GM10847 (cell line): Measurements from ENCODE around the gene ABTB2.

Source experiments
- POLR2A ChIP-seq: IDR thresholded peaks from 2 replicates; pipeline ENCODE4 v1.6.1; 2011; ENCODE audit not compliant: insufficient read length; ENCODE audit errors: extremely low read depth

ABTB2 gene

DNA sequence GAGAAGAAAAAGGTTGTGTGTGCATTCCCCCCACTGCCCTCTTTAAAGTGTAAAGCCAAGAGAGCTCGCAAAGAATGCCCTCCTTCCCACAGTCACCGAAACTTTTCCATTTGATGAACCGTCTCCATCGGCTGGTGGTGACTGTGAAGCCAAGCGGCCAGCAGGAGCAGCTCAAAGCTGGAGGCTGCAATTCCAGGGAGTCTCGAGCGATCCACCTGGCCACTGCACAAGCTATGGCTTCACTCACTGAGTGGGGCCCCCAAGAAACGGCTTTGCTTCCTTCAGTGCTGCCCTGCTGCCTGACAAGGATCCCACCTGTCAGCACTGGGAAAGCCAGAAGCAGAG, 117.7 kb downstream of the ABTB2 start:
- TF ChIP-seq POLR2A = no peak

GRCh38 chr11:34239465-34240149, 118.2 kb downstream of the ABTB2 start:
- no peak for TF ChIP-seq POLR2A

GRCh38 chr11:34238966-34239365, 118.8 kb downstream of the ABTB2 start:
- TF ChIP-seq POLR2A = no peak

- TF ChIP-seq POLR2A = no peak
Measured at GRCh38 chr11:34238533-34238932, 119.3 kb downstream of the ABTB2 start.

GRCh38 chr11:34236572-34236971, 121.2 kb downstream of the ABTB2 start:
- no peak for TF ChIP-seq POLR2A

- no peak for TF ChIP-seq POLR2A
Measured at GRCh38 chr11:34235591-34236071, 122.2 kb downstream of the ABTB2 start.

GRCh38 chr11:34235189-34235588, 122.6 kb downstream of the ABTB2 start:
- no peak for TF ChIP-seq POLR2A

- no peak for TF ChIP-seq POLR2A
Measured at GRCh38 chr11:34234086-34234740, 123.6 kb downstream of the ABTB2 start.

DNA sequence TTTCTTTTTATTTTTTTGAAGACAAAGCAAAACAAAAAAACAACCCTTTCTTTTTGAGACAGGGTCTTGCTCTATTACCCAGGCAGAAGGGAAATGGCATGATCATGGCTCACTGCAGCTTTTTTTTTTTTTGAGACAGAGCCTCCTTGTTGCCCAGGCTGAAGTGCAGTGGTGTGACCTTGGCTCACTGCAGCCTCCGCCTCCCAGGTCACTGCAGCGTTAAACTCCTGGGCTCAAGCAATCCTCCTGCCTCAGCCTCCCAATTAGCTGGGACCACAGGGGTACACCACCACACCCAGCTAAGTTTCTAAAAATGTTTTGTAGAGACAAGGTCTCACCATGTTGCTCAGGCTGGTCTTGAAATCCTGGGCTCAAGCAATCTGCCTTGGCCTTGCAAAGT, 124.6 kb downstream of the ABTB2 start:
- TF ChIP-seq POLR2A = no peak

- no peak for TF ChIP-seq POLR2A
Measured at GRCh38 chr11:34232807-34233206, 125.0 kb downstream of the ABTB2 start.

- no peak for TF ChIP-seq POLR2A
Measured at GRCh38 chr11:34226210-34226609, 131.6 kb downstream of the ABTB2 start.

- TF ChIP-seq POLR2A = no peak
Measured at GRCh38 chr11:34225091-34225490, 132.7 kb downstream of the ABTB2 start.

- no peak for TF ChIP-seq POLR2A
Measured at GRCh38 chr11:34224434-34224966, 133.3 kb downstream of the ABTB2 start.

- TF ChIP-seq POLR2A = no peak
Measured at GRCh38 chr11:34223907-34224306, 133.9 kb downstream of the ABTB2 start.

DNA sequence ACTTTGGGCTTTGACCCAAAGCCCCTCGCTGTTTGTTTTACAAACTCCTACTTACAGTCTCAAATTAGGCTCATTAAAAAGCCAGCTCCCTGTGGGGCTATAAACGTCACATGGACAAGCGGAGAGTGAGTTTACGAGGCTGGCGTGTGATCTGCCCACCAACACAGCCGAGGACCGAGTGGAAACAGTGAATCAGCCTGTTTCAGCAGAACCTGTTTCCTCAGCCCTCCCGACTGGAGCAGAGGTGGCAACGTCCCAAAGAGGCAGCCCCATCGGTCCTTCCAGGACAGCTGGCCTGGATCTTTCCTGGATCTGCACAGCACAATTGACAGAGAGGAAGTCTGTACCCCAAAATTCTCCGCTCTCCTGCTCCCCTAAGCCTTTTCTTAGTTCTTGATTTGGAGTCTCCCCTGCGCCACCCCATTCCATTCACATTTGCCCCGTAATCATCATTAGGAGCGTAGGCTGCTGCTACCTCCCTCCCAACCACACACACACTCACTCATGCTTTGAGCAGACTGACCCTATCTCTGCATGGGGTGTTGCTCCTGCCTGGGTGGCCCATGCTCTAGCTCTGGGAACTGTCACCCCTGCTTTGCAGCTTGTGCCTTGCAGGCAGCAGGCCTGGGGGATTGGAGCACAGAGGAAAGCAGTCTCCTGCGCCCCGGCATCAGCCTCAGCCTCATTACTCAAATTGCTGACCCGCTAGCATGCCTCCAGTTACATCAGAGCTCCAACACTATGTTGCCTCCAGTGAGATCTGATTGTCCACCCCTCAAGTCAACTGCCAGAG, 134.6 kb downstream of the ABTB2 start:
- no peak for TF ChIP-seq POLR2A

DNA sequence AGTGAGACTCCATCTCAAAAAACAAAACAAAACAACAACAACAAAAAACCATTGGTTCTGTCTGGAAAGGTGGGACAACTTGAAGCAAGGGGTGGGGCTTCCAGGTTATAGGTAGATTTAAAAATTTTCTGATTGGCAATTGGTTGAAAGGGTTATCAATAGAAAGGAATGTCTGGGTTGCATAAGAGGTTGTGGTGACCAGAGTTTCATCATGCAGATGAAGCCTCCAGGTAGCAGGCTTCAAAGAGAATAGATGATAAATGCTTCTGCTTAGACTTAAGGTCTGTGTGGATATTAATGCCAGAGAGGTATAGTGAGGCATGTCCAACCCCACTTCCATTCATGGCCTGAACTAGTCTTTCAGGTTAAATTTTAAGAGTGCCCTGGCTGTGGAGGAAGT, 135.8 kb downstream of the ABTB2 start:
- TF ChIP-seq POLR2A = no peak

DNA sequence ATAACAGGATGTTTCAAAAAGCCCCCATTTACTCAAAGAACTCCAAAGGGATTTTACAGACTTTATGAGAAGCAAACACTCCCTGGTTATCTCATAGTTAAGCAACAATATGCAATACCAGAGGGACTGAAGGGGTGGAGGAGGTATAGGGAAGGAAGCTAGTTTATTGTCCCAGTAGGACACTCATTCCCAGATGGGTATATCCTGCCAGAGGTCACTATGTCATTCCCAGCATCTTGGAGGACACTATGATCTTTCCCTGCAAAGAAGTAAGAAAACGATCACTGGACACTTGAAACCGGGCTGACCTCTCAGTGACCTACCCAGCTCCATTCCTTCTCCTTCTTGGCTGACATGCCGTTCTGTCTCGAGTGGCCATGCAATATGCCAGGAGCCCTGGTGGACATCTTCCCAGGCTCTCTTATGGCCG, 137.9 kb downstream of the ABTB2 start:
- TF ChIP-seq POLR2A = no peak
